ENCODE results near the gene ECHDC3.

DNA sequence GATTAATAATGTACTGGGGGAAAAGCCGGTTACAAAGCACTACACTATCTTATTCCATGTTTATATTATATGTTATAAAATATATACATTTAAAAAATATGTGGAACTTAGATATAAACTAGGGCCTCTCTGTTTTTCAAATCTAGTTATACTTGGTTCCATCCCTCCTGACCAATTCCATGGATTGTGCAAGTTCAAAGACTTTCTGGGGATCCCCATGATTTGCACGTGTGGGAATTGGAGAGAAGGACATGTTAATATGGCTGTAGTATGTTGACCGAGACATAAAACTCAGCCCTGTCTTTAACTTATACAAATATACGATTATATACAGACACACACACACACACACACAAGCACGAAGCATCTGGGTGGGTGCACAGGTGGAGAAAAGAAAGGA, 18.8 kb upstream of the ECHDC3 start:
- TF ChIP-seq, protein P1, sequence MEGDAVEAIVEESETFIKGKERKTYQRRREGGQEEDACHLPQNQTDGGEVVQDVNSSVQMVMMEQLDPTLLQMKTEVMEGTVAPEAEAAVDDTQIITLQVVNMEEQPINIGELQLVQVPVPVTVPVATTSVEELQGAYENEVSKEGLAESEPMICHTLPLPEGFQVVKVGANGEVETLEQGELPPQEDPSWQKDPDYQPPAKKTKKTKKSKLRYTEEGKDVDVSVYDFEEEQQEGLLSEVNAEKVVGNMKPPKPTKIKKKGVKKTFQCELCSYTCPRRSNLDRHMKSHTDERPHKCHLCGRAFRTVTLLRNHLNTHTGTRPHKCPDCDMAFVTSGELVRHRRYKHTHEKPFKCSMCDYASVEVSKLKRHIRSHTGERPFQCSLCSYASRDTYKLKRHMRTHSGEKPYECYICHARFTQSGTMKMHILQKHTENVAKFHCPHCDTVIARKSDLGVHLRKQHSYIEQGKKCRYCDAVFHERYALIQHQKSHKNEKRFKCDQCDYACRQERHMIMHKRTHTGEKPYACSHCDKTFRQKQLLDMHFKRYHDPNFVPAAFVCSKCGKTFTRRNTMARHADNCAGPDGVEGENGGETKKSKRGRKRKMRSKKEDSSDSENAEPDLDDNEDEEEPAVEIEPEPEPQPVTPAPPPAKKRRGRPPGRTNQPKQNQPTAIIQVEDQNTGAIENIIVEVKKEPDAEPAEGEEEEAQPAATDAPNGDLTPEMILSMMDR (IDR thresholded peaks at IDR 0.05; ENCODE audit: low read depth, low read length, poor library complexity, severe bottlenecking): no peak
- no peak for TF ChIP-seq EZH2phosphoT487 (IDR thresholded peaks at IDR 0.05; ENCODE audit: borderline replicate concordance, low read length)
